Right lobe of liver (tissue), 6 donors: ENCODE data around the gene EPB41. TPM values are rescaled to one million over a fixed set of nuclear protein-coding genes. Genes with fewer than 3 reads are reported as not detected.

Source experiments
- ATAC-seq, 4 donors: fragments of 200-7000 bp; cut with Tn5 transposase; one replicate each; pipeline ENCODE4 v1.9.1; 2020; ENCODE audit warnings: mild to moderate bottlenecking in 4 of 4, moderate library complexity in 4 of 4
- DNase-seq, 3 donors: peaks; one replicate each; pipeline ENCODE4 v3.0.0-alpha.2; 2020
- H3K27ac ChIP-seq, 3 donors: fragments of 200-600 bp; one replicate each; pipeline ENCODE4 v1.8.0; 2022
- H3K27me3 ChIP-seq, 2 donors: fragments of 200-600 bp; one replicate each; pipeline ENCODE4 v1.8.0; 2022
- H3K36me3 ChIP-seq, 4 donors: fragments of 200-600 bp; sonication (generic) in 1 of 4; one replicate each; pipeline versions ENCODE4 v1.5.1 to v1.8.0; 2017 to 2022; ENCODE audit warnings: control low read depth in 1 of 4
- H3K4me1 ChIP-seq, 4 donors: fragments of 200-600 bp; sonication (generic) in 1 of 4; one replicate each; pipeline versions ENCODE4 v1.5.1 to v1.8.0; 2017 to 2022; ENCODE audit warnings: control low read depth in 1 of 4
- H3K4me3 ChIP-seq, 3 donors: fragments of 200-600 bp; one replicate each; pipeline ENCODE4 v1.8.0; 2022
- H3K9me3 ChIP-seq, 4 donors: fragments of 200-600 bp; sonication (generic) in 1 of 4; one replicate each; pipeline versions ENCODE4 v1.5.1 to v1.8.0; 2017 to 2022; ENCODE audit warnings: control low read depth in 1 of 4
- CTCF ChIP-seq, 4 donors: fragments of 200-600 bp in 3 of 4; fragments of 450-650 bp in 1 of 4; IDR thresholded peaks; one replicate each; pipeline versions ENCODE4 v1.5.1 to v1.8.0; 2016 to 2022; ENCODE audit warnings: antibody characterized with exemption in 4 of 4, mild to moderate bottlenecking in 2 of 4
- POLR2A ChIP-seq: fragments of 450-650 bp; IDR thresholded peaks from one replicate; pipeline ENCODE4 v1.6.1; 2017; ENCODE audit warnings: antibody characterized with exemption, mild to moderate bottlenecking
- WGBS: methylation state at CpG from one replicate; pipeline ENCODE4 v1.1.6; 2018; ENCODE audit warnings: low coverage, low lambda C conversion rate; ENCODE audit not compliant: insufficient coverage; ENCODE audit errors: missing lambda C conversion rate; 5-methylcytosine and 5-hydroxymethylcytosine counted together
- intact Hi-C, 2 donors: fragments of 100-400 bp; cut with DNase I; formaldehyde crosslinking; loops; one replicate each; pipeline versions ENCODE4 v1.11.2 to v1.14.1; 2022
- total RNA-seq, 6 experiments: library from RNA; depleted of rRNA in 2 of 6; stranded (reverse); fragments of >200 nt in 2 of 6; fragmentation: NEBNext Ultra II Directional in 3 of 6; extraction: Animal tissue kit (Norgen Biotek cat#: 25700) in 3 of 6; gene quantifications; one replicate each; pipeline versions ENCODE4 v1.1.0 to v1.2.4, GENCODE V29; 2016 to 2023
- donor health status: DM: no; HTN: yes; CAD: no.
- donor health status: DM: no; HTN: no; CAD: no.
- donor health status: DM: no; HTN: no; CAD: no.
- donor health status: DM: no; HTN: yes; CAD: no.
- donor health status: DM: no; HTN: yes; CAD: no.

EPB41 gene
- total RNA-seq, 6 experiments from 2014 or later = 35.3 to 58.7 (median 49.2) TPM

GRCh38 chr1:29120367-29120766, 206.0 kb downstream of the EPB41 start:
- no peak overlapping the region for H3K27ac ChIP-seq
- H3K27me3 ChIP-seq = no peaks in the 10 kb centered on the region
- intact Hi-C loops = no loop called here
- peaks cover 0 to 12% (median 0%) of the 10 kb centered on the region in 4 donors for H3K36me3 ChIP-seq
- no peak overlapping the region for H3K4me3 ChIP-seq
- ATAC-seq = no peak
- WGBS = 92% methylated on average over 2 of the region's 6 CpGs
- no peaks in the 10 kb centered on the region for H3K9me3 ChIP-seq
- no peak for DNase-seq
- H3K4me1 ChIP-seq = peaks cover 0 to 30% (median 4%) of the 10 kb centered on the region in 4 donors
- no peak for TF ChIP-seq CTCF (IDR thresholded peaks at IDR 0.05)
- no peak for TF ChIP-seq POLR2A

- intact Hi-C loops = no loop called here
- TF ChIP-seq POLR2A (no peak), CTCF (IDR thresholded peaks at IDR 0.05) (peak in 3 of 4 donors; percentile 26 to 39 (median 37))
- 72% methylated on average over 5 of the region's 42 CpGs for WGBS
- Histone ChIP-seq H3K36me3 (peaks cover 0 to 7% (median 0%) of the 10 kb centered on the region in 4 donors), H3K4me1 (peaks cover 0 to 30% (median 4%) of the 10 kb centered on the region in 4 donors), H3K4me3 (peak overlapping the region in 1 of 3 donors; percentile 64), H3K27me3 (no peaks in the 10 kb centered on the region), H3K27ac (no peak overlapping the region), H3K9me3 (no peaks in the 10 kb centered on the region)
- ATAC-seq = peak in 1 of 4 donors; percentile 15
- no peak for DNase-seq
Measured at GRCh38 chr1:29120947-29121485, 206.6 kb downstream of the EPB41 start.

- no peak overlapping the region for H3K27ac ChIP-seq
- DNase-seq (no peak), ATAC-seq (no peak)
- TF ChIP-seq POLR2A (no peak), CTCF (IDR thresholded peaks at IDR 0.05) (no peak)
- peaks cover 0 to 30% (median 4%) of the 10 kb centered on the region in 4 donors for H3K4me1 ChIP-seq
- no peaks in the 10 kb centered on the region for H3K9me3 ChIP-seq
- WGBS = 7% methylated on average over 9 of the region's 59 CpGs
- no peaks in the 10 kb centered on the region for H3K27me3 ChIP-seq
- intact Hi-C loops = no loop called here
- H3K4me3 ChIP-seq = peak overlapping the region in 2 of 3 donors; percentile 64 to 74
- H3K36me3 ChIP-seq = peaks cover 0 to 7% (median 0%) of the 10 kb centered on the region in 4 donors
Measured at GRCh38 chr1:29121516-29121935, 207.2 kb downstream of the EPB41 start.

- TF ChIP-seq POLR2A (no peak), CTCF (IDR thresholded peaks at IDR 0.05) (no peak)
- Histone ChIP-seq H3K27me3 (no peaks in the 10 kb centered on the region), H3K36me3 (peaks cover 0 to 4% (median 0%) of the 10 kb centered on the region in 4 donors), H3K4me3 (peak overlapping the region; percentile 64 to 74 (median 66)), H3K9me3 (no peaks in the 10 kb centered on the region), H3K27ac (peak overlapping the region in 2 of 3 donors; percentile 70 to 75), H3K4me1 (peaks cover 0 to 28% (median 4%) of the 10 kb centered on the region in 4 donors)
- 8% methylated on average over 16 of the region's 81 CpGs for WGBS
- intact Hi-C loops = no loop called here
- DNase-seq (peak in 1 of 3 donors; percentile 56), ATAC-seq (peak in 1 of 4 donors; percentile 2)
Measured at GRCh38 chr1:29121936-29122681, 207.7 kb downstream of the EPB41 start.
